Transverse colon (tissue), 4 donors: Measurements from ENCODE around the gene ASB16.

Experiments used
- CTCF ChIP-seq, 5 experiments: fragments of 200-600 bp in 3 of 5; fragments of 450-650 bp in 2 of 5; sonication (generic) in 3 of 5; IDR thresholded peaks; 1 replicate in 2 of 5; 2 replicates in 3 of 5; pipeline ENCODE4 v1.5.1; 2016 to 2017; ENCODE audit warnings: antibody characterized with exemption in 5 of 5, inconsistent platforms in 3 of 5, mild to moderate bottlenecking in 2 of 5, moderate library complexity in 1 of 5
- EP300 ChIP-seq: sonication (generic); formaldehyde crosslinking; IDR thresholded peaks from one replicate; pipeline ENCODE4 v1.6.1; 2017; ENCODE audit warnings: antibody characterized with exemption, low read depth
- POLR2A ChIP-seq: fragments of 450-650 bp; IDR thresholded peaks from one replicate; pipeline ENCODE4 v1.6.1; 2016; ENCODE audit warnings: antibody characterized with exemption, mild to moderate bottlenecking, moderate library complexity
- POLR2AphosphoS5 ChIP-seq, 3 donors: sonication (generic); formaldehyde crosslinking; IDR thresholded peaks; one replicate each; pipeline ENCODE4 v1.6.1; 2016; ENCODE audit warnings: antibody characterized with exemption in 3 of 3

GRCh38 chr17:44213403-44214229 lies 43.1 kb downstream of the ASB16 start:
- TF ChIP-seq POLR2A (no peak), EP300 (no peak), CTCF (IDR thresholded peaks at IDR 0.05) (no peak), POLR2AphosphoS5 (IDR thresholded peaks at IDR 0.05) (no peak)
